Measurements from ENCODE around the gene SBNO2.

GRCh38 chr19:1098177-1099051 is 75.7 kb downstream of the SBNO2 start:
- TF ChIP-seq POLR2AphosphoS5 (IDR thresholded peaks at IDR 0.05; ENCODE audit: low read depth, low read length) (no peak), POLR2A (IDR thresholded peaks at IDR 0.05; ENCODE audit: low read depth, low read length) (no peak), TAF1 (IDR thresholded peaks at IDR 0.05; ENCODE audit: borderline replicate concordance, low read depth, low read length) (no peak)
